SK-N-SH treated with all-trans-retinoic acid at 6 μM for 48 hours (cell line): ENCODE measurements around the gene POLR2M.
A peak's percentile ranks its signal among the peaks of the same experiment; 100 is the strongest.

ENCODE experiments used
- ATAC-seq: fragments of 200-7000 bp; cut with Tn5 transposase; 3 replicates; pipeline ENCODE4 v1.9.1; 2020; ENCODE audit warnings: mild to moderate bottlenecking, moderate library complexity
- ARNTL ChIP-seq: fragments of 450-650 bp; formaldehyde crosslinking; IDR thresholded peaks from 2 replicates; pipeline ENCODE4 v1.5.0; 2020; ENCODE audit warnings: low read depth, mild to moderate bottlenecking, moderate library complexity, borderline replicate concordance
- BACH2 ChIP-seq: fragments of 250-450 bp; sonication (Bioruptor Pico); IDR thresholded peaks from 2 replicates; pipeline ENCODE4 v1.9.0; 2021; ENCODE audit warnings: mild to moderate bottlenecking, borderline replicate concordance
- CREB5 ChIP-seq: fragments of 250-450 bp; sonication (Bioruptor Pico); IDR thresholded peaks from 2 replicates; pipeline ENCODE4 v1.5.1; 2020; ENCODE audit warnings: low read depth, mild to moderate bottlenecking, moderate library complexity
- CSDC2 ChIP-seq: fragments of 250-450 bp; sonication (Bioruptor Pico); IDR thresholded peaks from 2 replicates; pipeline ENCODE4 v1.5.0; 2020; ENCODE audit warnings: mild to moderate bottlenecking, moderate library complexity
- ESRRG ChIP-seq: fragments of 250-450 bp; sonication (Bioruptor Pico); IDR thresholded peaks from 2 replicates; pipeline ENCODE4 v1.6.1; 2021; ENCODE audit warnings: mild to moderate bottlenecking
- GLIS3 ChIP-seq: fragments of 250-450 bp; sonication (Bioruptor Pico); IDR thresholded peaks from 2 replicates; pipeline ENCODE4 v1.5.0; 2020; ENCODE audit warnings: mild to moderate bottlenecking, moderate library complexity
- ISL1 ChIP-seq: fragments of 250-450 bp; sonication (Bioruptor Pico); IDR thresholded peaks from 2 replicates; pipeline ENCODE4 v2.1.2; 2022; ENCODE audit warnings: mild to moderate bottlenecking, moderate library complexity
- OSR1 ChIP-seq: fragments of 250-450 bp; sonication (Bioruptor Pico); IDR thresholded peaks from 2 replicates; pipeline ENCODE4 v1.8.0; 2022; ENCODE audit warnings: moderate library complexity, mild to moderate bottlenecking, inconsistent platforms
- PPARA ChIP-seq: fragments of 250-450 bp; sonication (Bioruptor Pico); IDR thresholded peaks from 2 replicates; pipeline ENCODE4 v1.5.0; 2020; ENCODE audit warnings: mild to moderate bottlenecking, borderline replicate concordance
- RARB ChIP-seq: fragments of 250-450 bp; sonication (Bioruptor Pico); IDR thresholded peaks from 2 replicates; pipeline ENCODE4 v1.8.0; 2021; ENCODE audit warnings: mild to moderate bottlenecking, moderate library complexity
- SNAI2 ChIP-seq: fragments of 250-450 bp; sonication (Bioruptor Pico); IDR thresholded peaks from 2 replicates; pipeline ENCODE4 v1.5.0; 2020; ENCODE audit warnings: mild to moderate bottlenecking, moderate library complexity
- TCF4 ChIP-seq: fragments of 250-450 bp; sonication (Bioruptor Pico); IDR thresholded peaks from 2 replicates; pipeline ENCODE4 v1.8.0; 2021; ENCODE audit warnings: mild to moderate bottlenecking, moderate library complexity, borderline replicate concordance
- TOX ChIP-seq: fragments of 250-450 bp; sonication (Bioruptor Pico); IDR thresholded peaks from 2 replicates; pipeline ENCODE4 v1.8.0; 2021; ENCODE audit warnings: mild to moderate bottlenecking, moderate library complexity, borderline replicate concordance
- TSHZ2 ChIP-seq: fragments of 250-450 bp; sonication (Bioruptor Pico); IDR thresholded peaks from 2 replicates; pipeline ENCODE4 v1.5.0; 2020; ENCODE audit warnings: mild to moderate bottlenecking, moderate library complexity
- ZC3H10 ChIP-seq: fragments of 250-450 bp; sonication (Bioruptor Pico); IDR thresholded peaks from 2 replicates; pipeline ENCODE4 v1.5.1; 2021; ENCODE audit warnings: mild to moderate bottlenecking, moderate library complexity
- ZFP3 ChIP-seq: fragments of 250-450 bp; sonication (Bioruptor Pico); IDR thresholded peaks from 2 replicates; pipeline ENCODE4 v1.5.0; 2020; ENCODE audit warnings: mild to moderate bottlenecking, moderate library complexity
- ZFP30 ChIP-seq: fragments of 450-650 bp; formaldehyde crosslinking; IDR thresholded peaks from 2 replicates; pipeline ENCODE4 v1.5.0; 2022; ENCODE audit warnings: mild to moderate bottlenecking, moderate library complexity
- ZNF565 ChIP-seq: fragments of 450-650 bp; formaldehyde crosslinking; conservative IDR thresholded peaks from 2 replicates; pipeline ENCODE4 v1.5.0; 2020; ENCODE audit warnings: low read depth, mild to moderate bottlenecking, moderate library complexity
- ZNF70 ChIP-seq: fragments of 450-650 bp; formaldehyde crosslinking; IDR thresholded peaks from 2 replicates; pipeline ENCODE4 v1.5.0; 2020; ENCODE audit warnings: mild to moderate bottlenecking, moderate library complexity
- ZNF8 ChIP-seq: fragments of 450-650 bp; formaldehyde crosslinking; IDR thresholded peaks from 2 replicates; pipeline ENCODE4 v1.5.0; 2020; ENCODE audit warnings: mild to moderate bottlenecking, moderate library complexity
- TF ChIP-seq, protein P1 (sequence below): fragments of 250-450 bp; sonication (Bioruptor Pico); IDR thresholded peaks from 2 replicates; pipeline ENCODE4 v1.5.1; 2021; ENCODE audit warnings: mild to moderate bottlenecking, moderate library complexity
- TF ChIP-seq, protein P2 (sequence below): fragments of 250-450 bp; sonication (Bioruptor Pico); IDR thresholded peaks from 2 replicates; pipeline ENCODE4 v1.8.0; 2021; ENCODE audit warnings: low read depth, mild to moderate bottlenecking, moderate library complexity, borderline replicate concordance

The POLR2M gene

GRCh38 chr15:57692709-57693108 is 13.8 kb upstream of the POLR2M start:
- ATAC-seq: no peak
- TF ChIP-seq ZNF70 (no peak), ISL1 (CRISPR knock-in tag) (0 out of 2 replicates have a peak, but pooled peaks have one; percentile 11), ZNF8 (CRISPR knock-in tag) (no peak)

- TF ChIP-seq ZFP30 (CRISPR knock-in tag): no peak
- no peak for TF ChIP-seq RARB
- TF ChIP-seq TCF4 (CRISPR knock-in tag): no peak
- no peak for TF ChIP-seq BACH2
- TF ChIP-seq ZNF70: no peak
- TF ChIP-seq ESRRG (CRISPR knock-in tag): no peak
- TF ChIP-seq, protein P1, sequence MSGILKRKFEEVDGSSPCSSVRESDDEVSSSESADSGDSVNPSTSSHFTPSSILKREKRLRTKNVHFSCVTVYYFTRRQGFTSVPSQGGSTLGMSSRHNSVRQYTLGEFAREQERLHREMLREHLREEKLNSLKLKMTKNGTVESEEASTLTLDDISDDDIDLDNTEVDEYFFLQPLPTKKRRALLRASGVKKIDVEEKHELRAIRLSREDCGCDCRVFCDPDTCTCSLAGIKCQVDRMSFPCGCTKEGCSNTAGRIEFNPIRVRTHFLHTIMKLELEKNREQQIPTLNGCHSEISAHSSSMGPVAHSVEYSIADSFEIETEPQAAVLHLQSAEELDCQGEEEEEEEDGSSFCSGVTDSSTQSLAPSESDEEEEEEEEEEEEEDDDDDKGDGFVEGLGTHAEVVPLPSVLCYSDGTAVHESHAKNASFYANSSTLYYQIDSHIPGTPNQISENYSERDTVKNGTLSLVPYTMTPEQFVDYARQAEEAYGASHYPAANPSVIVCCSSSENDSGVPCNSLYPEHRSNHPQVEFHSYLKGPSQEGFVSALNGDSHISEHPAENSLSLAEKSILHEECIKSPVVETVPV (CRISPR knock-in tag): no peak
- no peak for TF ChIP-seq TOX (CRISPR knock-in tag)
- TF ChIP-seq CSDC2 (CRISPR knock-in tag): no peak
- TF ChIP-seq ISL1 (CRISPR knock-in tag): no peak
- TF ChIP-seq SNAI2 (CRISPR knock-in tag): no peak
- no peak for TF ChIP-seq OSR1 (CRISPR knock-in tag)
- no peak for TF ChIP-seq TSHZ2
- no peak for TF ChIP-seq ZNF565
- no peak for TF ChIP-seq ARNTL (CRISPR knock-in tag)
- ATAC-seq: peak; percentile 83
Measured at GRCh38 chr15:57694279-57694678, 12.2 kb upstream of the POLR2M start.

DNA sequence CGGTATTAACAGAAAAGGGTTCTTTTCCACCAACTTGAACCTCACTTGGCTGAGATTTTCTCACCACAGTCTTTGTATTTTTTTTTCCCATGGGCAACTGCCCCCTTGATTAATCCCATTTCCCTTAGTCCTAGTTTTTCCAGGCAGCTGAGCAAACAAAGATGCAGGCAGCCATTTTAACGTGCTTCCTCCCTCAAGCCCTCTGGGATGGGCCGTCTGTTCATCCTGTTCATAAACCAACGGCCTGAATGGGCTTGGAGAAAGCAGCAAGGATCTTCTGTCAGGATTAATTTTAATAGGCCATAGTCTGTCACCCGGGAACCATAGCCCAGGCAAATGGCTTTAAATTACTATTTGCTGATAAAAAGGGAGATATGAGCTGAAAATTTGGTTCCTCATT is 10.4 kb upstream of the POLR2M start:
- TF ChIP-seq BACH2 (no peak), CSDC2 (CRISPR knock-in tag) (no peak), ZC3H10 (CRISPR knock-in tag) (no peak), RARB (no peak), ZNF8 (CRISPR knock-in tag) (no peak), CREB5 (CRISPR knock-in tag) (no peak), PPARA (CRISPR knock-in tag) (no peak), TSHZ2 (no peak), SNAI2 (CRISPR knock-in tag) (no peak), ZFP30 (CRISPR knock-in tag) (no peak), ZFP3 (CRISPR knock-in tag) (no peak), OSR1 (CRISPR knock-in tag) (no peak), TOX (CRISPR knock-in tag) (no peak), GLIS3 (CRISPR knock-in tag) (no peak), ARNTL (CRISPR knock-in tag) (no peak), ZNF70 (no peak), TCF4 (CRISPR knock-in tag) (no peak)
- TF ChIP-seq, protein P2, sequence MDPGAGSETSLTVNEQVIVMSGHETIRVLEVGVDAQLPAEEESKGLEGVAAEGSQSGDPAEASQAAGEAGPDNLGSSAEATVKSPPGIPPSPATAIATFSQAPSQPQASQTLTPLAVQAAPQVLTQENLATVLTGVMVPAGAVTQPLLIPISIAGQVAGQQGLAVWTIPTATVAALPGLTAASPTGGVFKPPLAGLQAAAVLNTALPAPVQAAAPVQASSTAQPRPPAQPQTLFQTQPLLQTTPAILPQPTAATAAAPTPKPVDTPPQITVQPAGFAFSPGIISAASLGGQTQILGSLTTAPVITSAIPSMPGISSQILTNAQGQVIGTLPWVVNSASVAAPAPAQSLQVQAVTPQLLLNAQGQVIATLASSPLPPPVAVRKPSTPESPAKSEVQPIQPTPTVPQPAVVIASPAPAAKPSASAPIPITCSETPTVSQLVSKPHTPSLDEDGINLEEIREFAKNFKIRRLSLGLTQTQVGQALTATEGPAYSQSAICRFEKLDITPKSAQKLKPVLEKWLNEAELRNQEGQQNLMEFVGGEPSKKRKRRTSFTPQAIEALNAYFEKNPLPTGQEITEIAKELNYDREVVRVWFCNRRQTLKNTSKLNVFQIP (CRISPR knock-in tag): no peak
- TF ChIP-seq, protein P1 (CRISPR knock-in tag): no peak
- TF ChIP-seq, all 23 proteins: peak for 0
- no peak for ATAC-seq
